ENCODE measurements around the gene DKK2.

DNA sequence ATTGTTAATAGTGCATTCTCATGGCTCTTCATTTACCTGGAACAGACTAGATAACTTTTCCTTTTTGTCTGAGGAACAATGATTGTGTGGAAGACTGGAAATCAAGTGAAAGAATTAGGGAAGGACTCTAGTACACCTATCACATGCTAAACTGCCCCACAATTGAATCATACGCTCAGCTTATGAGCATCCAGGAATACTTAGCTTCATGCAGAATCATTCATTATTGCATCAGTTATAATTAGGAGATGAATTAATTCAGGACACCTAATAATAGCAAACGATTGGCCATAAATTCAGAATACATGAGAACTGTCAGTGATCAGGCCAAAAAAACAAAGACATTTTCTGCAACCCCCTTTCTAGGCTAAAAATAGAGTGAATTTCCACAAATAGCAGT is 106.9 kb downstream of the DKK2 start:
- TF ChIP-seq POLR2A (IDR thresholded peaks at IDR 0.05; ENCODE audit: low read depth, low read length) (no peak), POLR2AphosphoS5 (IDR thresholded peaks at IDR 0.05; ENCODE audit: low read depth, low read length) (no peak)

Measured in GM12892 (cell line).